HL-60 (cell line): ENCODE measurements around the gene CCDC138.

Experiments
- DNase-seq, 2 experiments: peaks; one replicate each; pipeline ENCODE4 v3.0.0-alpha.2; 2010 to 2020; ENCODE audit warnings: low read depth in 1 of 2, low spot score in 1 of 2
- H3K27ac ChIP-seq: fragments of 250-450 bp; sonication (Bioruptor Pico); replicated peaks from 2 replicates; pipeline ENCODE4 v1.5.1; 2020; ENCODE audit warnings: mild to moderate bottlenecking, moderate library complexity
- H3K27me3 ChIP-seq: fragments of 250-450 bp; sonication (Bioruptor Pico); 2 replicates; pipeline ENCODE4 v1.5.1; 2021; ENCODE audit warnings: mild to moderate bottlenecking, moderate library complexity; ENCODE audit not compliant: insufficient read depth, poor library complexity, severe bottlenecking
- H3K4me3 ChIP-seq: replicated peaks from 2 replicates; pipeline ENCODE4 v1.5.1; 2011; ENCODE audit warnings: mild to moderate bottlenecking, control low read depth, low read length; ENCODE audit not compliant: insufficient read depth
- CTCF ChIP-seq: IDR thresholded peaks from one replicate; pipeline ENCODE4 v1.5.1; 2011; ENCODE audit warnings: low read length, control low read depth, inconsistent platforms; ENCODE audit not compliant: insufficient read depth
- GABPA ChIP-seq: IDR thresholded peaks from 2 replicates; pipeline ENCODE4 v1.6.1; 2012; ENCODE audit warnings: low read depth
- POLR2AphosphoS5 ChIP-seq: IDR thresholded peaks from 2 replicates; pipeline ENCODE4 v1.6.1; 2012; ENCODE audit warnings: low read depth
- SPI1 ChIP-seq: IDR thresholded peaks from 2 replicates; pipeline ENCODE4 v1.6.1; 2012; ENCODE audit warnings: low read depth, mild to moderate bottlenecking, borderline replicate concordance
- TF ChIP-seq, protein P1 (sequence below): IDR thresholded peaks from 2 replicates; pipeline ENCODE4 v1.6.1; 2012; ENCODE audit warnings: low read depth; ENCODE audit not compliant: insufficient replicate concordance

Gene CCDC138

DNA sequence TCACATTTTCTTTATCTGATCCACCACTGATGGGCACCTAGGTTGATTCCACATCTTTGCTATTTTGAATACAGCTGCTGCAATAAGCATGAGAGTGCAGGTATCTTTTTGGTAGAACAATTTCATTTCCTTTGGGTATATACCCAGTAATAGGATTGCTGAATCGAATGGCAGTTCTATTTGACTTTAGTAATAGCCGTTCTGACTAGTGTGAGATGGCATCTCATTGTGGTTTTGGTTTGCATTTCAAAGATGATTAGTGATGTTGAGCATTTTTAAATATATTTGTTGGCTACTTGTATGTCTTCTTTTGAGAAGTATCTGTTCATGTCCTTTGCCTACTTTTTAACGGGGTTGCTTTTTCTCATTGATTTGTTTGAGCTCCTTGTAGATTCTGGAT is 72.3 kb downstream of the CCDC138 start:
- Histone ChIP-seq H3K27me3 (no peaks in the 10 kb centered on the region), H3K4me3 (no peak overlapping the region), H3K27ac (no peak overlapping the region)
- no peak for TF ChIP-seq SPI1
- TF ChIP-seq CTCF, result no peak
- TF ChIP-seq, protein P1, sequence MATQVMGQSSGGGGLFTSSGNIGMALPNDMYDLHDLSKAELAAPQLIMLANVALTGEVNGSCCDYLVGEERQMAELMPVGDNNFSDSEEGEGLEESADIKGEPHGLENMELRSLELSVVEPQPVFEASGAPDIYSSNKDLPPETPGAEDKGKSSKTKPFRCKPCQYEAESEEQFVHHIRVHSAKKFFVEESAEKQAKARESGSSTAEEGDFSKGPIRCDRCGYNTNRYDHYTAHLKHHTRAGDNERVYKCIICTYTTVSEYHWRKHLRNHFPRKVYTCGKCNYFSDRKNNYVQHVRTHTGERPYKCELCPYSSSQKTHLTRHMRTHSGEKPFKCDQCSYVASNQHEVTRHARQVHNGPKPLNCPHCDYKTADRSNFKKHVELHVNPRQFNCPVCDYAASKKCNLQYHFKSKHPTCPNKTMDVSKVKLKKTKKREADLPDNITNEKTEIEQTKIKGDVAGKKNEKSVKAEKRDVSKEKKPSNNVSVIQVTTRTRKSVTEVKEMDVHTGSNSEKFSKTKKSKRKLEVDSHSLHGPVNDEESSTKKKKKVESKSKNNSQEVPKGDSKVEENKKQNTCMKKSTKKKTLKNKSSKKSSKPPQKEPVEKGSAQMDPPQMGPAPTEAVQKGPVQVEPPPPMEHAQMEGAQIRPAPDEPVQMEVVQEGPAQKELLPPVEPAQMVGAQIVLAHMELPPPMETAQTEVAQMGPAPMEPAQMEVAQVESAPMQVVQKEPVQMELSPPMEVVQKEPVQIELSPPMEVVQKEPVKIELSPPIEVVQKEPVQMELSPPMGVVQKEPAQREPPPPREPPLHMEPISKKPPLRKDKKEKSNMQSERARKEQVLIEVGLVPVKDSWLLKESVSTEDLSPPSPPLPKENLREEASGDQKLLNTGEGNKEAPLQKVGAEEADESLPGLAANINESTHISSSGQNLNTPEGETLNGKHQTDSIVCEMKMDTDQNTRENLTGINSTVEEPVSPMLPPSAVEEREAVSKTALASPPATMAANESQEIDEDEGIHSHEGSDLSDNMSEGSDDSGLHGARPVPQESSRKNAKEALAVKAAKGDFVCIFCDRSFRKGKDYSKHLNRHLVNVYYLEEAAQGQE, result no peak
- no peak for TF ChIP-seq GABPA
- TF ChIP-seq POLR2AphosphoS5, result no peak
- no peak for DNase-seq

DNA sequence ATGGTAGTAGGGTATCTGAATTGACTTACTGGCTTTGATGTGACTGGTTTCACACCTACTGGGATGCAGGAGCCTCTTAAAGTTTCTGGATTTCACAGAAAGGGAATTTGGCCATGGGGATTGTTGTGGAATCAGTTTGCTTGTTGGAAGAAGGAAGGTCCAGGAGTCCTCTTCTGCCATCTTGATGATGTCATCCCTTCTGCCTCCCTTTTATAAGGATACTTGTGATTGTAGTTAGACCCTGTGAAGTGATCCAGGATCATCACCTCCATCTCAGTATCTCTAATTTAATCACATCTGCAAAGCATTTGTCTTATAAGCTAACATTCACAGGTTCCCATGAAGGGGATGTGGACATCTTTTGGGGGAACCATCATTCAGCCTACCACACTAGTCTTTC is 79.5 kb downstream of the CCDC138 start:
- TF ChIP-seq POLR2AphosphoS5 (no peak), SPI1 (no peak), CTCF (no peak), GABPA (no peak)
- TF ChIP-seq, protein P1, result no peak
- Histone ChIP-seq H3K27ac (no peak overlapping the region), H3K27me3 (no peaks in the 10 kb centered on the region), H3K4me3 (no peak overlapping the region)
- no peak for DNase-seq

GRCh38 chr2:108868911-108869310 is 82.3 kb downstream of the CCDC138 start:
- TF ChIP-seq, protein P1, result no peak
- TF ChIP-seq SPI1 (no peak), POLR2AphosphoS5 (no peak), GABPA (no peak), CTCF (no peak)
- Histone ChIP-seq H3K27ac (no peak overlapping the region), H3K4me3 (no peak overlapping the region), H3K27me3 (no peaks in the 10 kb centered on the region)
- no peak for DNase-seq
